Astrocyte of the cerebellum (primary cell): ENCODE measurements around the gene CYTH3.

ENCODE experiments used
- DNase-seq: peaks from one replicate; pipeline ENCODE4 v3.0.0-alpha.2; 2011; ENCODE audit warnings: low read depth
- H3K4me3 ChIP-seq: 2 replicates; pipeline ENCODE4 v1.5.1; 2011; ENCODE audit warnings: mild to moderate bottlenecking, low read depth, low read length, moderate library complexity
- CTCF ChIP-seq: IDR thresholded peaks from 2 replicates; pipeline ENCODE4 v1.5.1; 2012; ENCODE audit warnings: low read length, low read depth, moderate library complexity, mild to moderate bottlenecking; ENCODE audit errors: missing control alignments
- in situ Hi-C: cut with HindIII; loops from 2 replicates; pipeline ENCODE4 v1.10.0; 2017; ENCODE audit warnings: low sequenced_read_pairs

The CYTH3 gene

GRCh38 chr7:6133249-6133648, 139.2 kb downstream of the CYTH3 start:
- in situ Hi-C loops: no loop called here
- no peak overlapping the region for H3K4me3 ChIP-seq
- DNase-seq: no peak
- no peak for TF ChIP-seq CTCF

GRCh38 chr7:6130007-6130587, 142.3 kb downstream of the CYTH3 start:
- no peak overlapping the region for H3K4me3 ChIP-seq
- no peak for TF ChIP-seq CTCF
- DNase-seq: no peak
- in situ Hi-C loops: no loop called here

- TF ChIP-seq CTCF: no peak
- H3K4me3 ChIP-seq: no peak overlapping the region
- in situ Hi-C loops: no loop called here
- DNase-seq: no peak
Measured at GRCh38 chr7:6128205-6128604, 144.2 kb downstream of the CYTH3 start.

GRCh38 chr7:6127110-6127490, 145.3 kb downstream of the CYTH3 start:
- no peak for TF ChIP-seq CTCF
- in situ Hi-C loops: no loop called here
- no peak overlapping the region for H3K4me3 ChIP-seq
- DNase-seq: no peak

GRCh38 chr7:6123843-6124242, 148.6 kb downstream of the CYTH3 start:
- no peak for DNase-seq
- TF ChIP-seq CTCF: no peak
- in situ Hi-C loops: no loop called here
- no peak overlapping the region for H3K4me3 ChIP-seq

- no peak for DNase-seq
- no peak overlapping the region for H3K4me3 ChIP-seq
- no peak for TF ChIP-seq CTCF
- in situ Hi-C loops: no loop called here
Measured at GRCh38 chr7:6121141-6121540, 151.3 kb downstream of the CYTH3 start.
